GM23338 (cell line): ENCODE data around the gene SERPINH1. TPM values are rescaled to one million over a fixed set of nuclear protein-coding genes. Genes with fewer than 3 reads are reported as not detected.

Experiments
- ATAC-seq: fragments of 200-7000 bp; cut with Tn5 transposase; 3 replicates; pipeline ENCODE4 v1.9.1; 2020
- DNase-seq: peaks from one replicate; pipeline ENCODE4 v3.0.0-alpha.2; 2015; ENCODE audit warnings: low spot score
- H2AFZ ChIP-seq: fragments of 200-600 bp; sonication (generic); 2 replicates; pipeline ENCODE4 v1.8.0; 2016; ENCODE audit warnings: antibody characterized with exemption, mild to moderate bottlenecking, moderate library complexity
- H3F3A ChIP-seq: fragments of 200-600 bp; sonication (generic); replicated peaks from 2 replicates; pipeline ENCODE4 v1.8.0; 2017; ENCODE audit warnings: antibody characterized with exemption, mixed run types, low read depth
- H3K27ac ChIP-seq: fragments of 200-600 bp; sonication (generic); 2 replicates; pipeline ENCODE4 v1.6.1; 2016; ENCODE audit warnings: low read depth
- H3K27me3 ChIP-seq: fragments of 200-600 bp; sonication (generic); 2 replicates; pipeline ENCODE4 v1.8.0; 2016; ENCODE audit warnings: mild to moderate bottlenecking, mixed run types, moderate library complexity; ENCODE audit not compliant: insufficient read depth
- H3K36me3 ChIP-seq: fragments of 200-600 bp; sonication (generic); 2 replicates; pipeline ENCODE4 v1.8.0; 2016; ENCODE audit warnings: mild to moderate bottlenecking; ENCODE audit not compliant: insufficient read depth
- H3K4me1 ChIP-seq: fragments of 200-600 bp; sonication (generic); 2 replicates; pipeline ENCODE4 v1.8.0; 2016; ENCODE audit warnings: mild to moderate bottlenecking, moderate library complexity; ENCODE audit not compliant: insufficient read depth
- H3K4me2 ChIP-seq: fragments of 200-600 bp; sonication (generic); 2 replicates; pipeline ENCODE4 v1.7.1; 2017; ENCODE audit warnings: mixed run types
- H3K4me3 ChIP-seq: fragments of 200-600 bp; sonication (generic); 2 replicates; pipeline ENCODE4 v1.6.1; 2016; ENCODE audit warnings: mixed run types
- H3K79me2 ChIP-seq: fragments of 200-600 bp; sonication (generic); replicated peaks from 2 replicates; pipeline ENCODE4 v1.8.0; 2017; ENCODE audit warnings: mild to moderate bottlenecking; ENCODE audit not compliant: insufficient read depth
- H3K9me2 ChIP-seq: fragments of 200-600 bp; sonication (generic); 2 replicates; pipeline ENCODE4 v1.8.0; 2017; ENCODE audit not compliant: insufficient read depth
- H4K20me1 ChIP-seq: fragments of 200-600 bp; sonication (generic); replicated peaks from 2 replicates; pipeline ENCODE4 v1.8.0; 2017; ENCODE audit warnings: mild to moderate bottlenecking; ENCODE audit not compliant: insufficient read depth
- H3K27ac Mint-ChIP-seq: 2 replicates; pipeline ENCODE4 v1.8.0; 2020; ENCODE audit warnings: inconsistent platforms, mild to moderate bottlenecking, moderate library complexity, mixed read lengths
- H3K27me3 Mint-ChIP-seq: 3 replicates; pipeline ENCODE4 v1.8.0; 2022; ENCODE audit warnings: low read depth, mild to moderate bottlenecking, moderate library complexity, mixed read lengths, inconsistent platforms; ENCODE audit not compliant: insufficient read depth, poor library complexity
- H3K36me3 Mint-ChIP-seq: 3 replicates; pipeline ENCODE4 v1.8.0; 2021; ENCODE audit warnings: low read depth, mild to moderate bottlenecking, inconsistent platforms, moderate library complexity, mixed read lengths
- H3K4me1 Mint-ChIP-seq: 3 replicates; pipeline ENCODE4 v1.8.0; 2020; ENCODE audit warnings: mild to moderate bottlenecking, inconsistent platforms, mixed read lengths
- H3K4me3 Mint-ChIP-seq: 3 replicates; pipeline ENCODE4 v1.8.0; 2021; ENCODE audit warnings: moderate library complexity, mild to moderate bottlenecking, inconsistent platforms, mixed read lengths
- H3K9me3 Mint-ChIP-seq: 3 replicates; pipeline ENCODE4 v1.8.0; 2020; ENCODE audit warnings: moderate library complexity, mild to moderate bottlenecking, inconsistent platforms, mixed read lengths
- CREB1 ChIP-seq: fragments of 250-450 bp; sonication (Bioruptor Pico); IDR thresholded peaks from 2 replicates; pipeline ENCODE4 v1.5.0; 2020; ENCODE audit warnings: low read depth, mild to moderate bottlenecking, moderate library complexity
- NANOG ChIP-seq: IDR thresholded peaks from 2 replicates; pipeline ENCODE4 v1.6.1; 2016; ENCODE audit warnings: antibody characterized with exemption, borderline replicate concordance
- POLR2AphosphoS5 ChIP-seq: IDR thresholded peaks from 2 replicates; pipeline ENCODE4 v1.6.1; 2016; ENCODE audit warnings: antibody characterized with exemption, low read depth
- ZNF114 ChIP-seq: fragments of 250-450 bp; sonication (Bioruptor Pico); IDR thresholded peaks from 2 replicates; pipeline ENCODE4 v1.5.0; 2020; ENCODE audit warnings: mild to moderate bottlenecking, moderate library complexity
- polyA plus RNA-seq: library from polyadenylated mRNA; unstranded; fragments of >200 nt; fragmentation: Nextera tagmentation; extraction: Ambion mirVana; gene quantifications from 2 replicates; pipeline ENCODE4 v1.2.1, GENCODE V29; 2016
- total RNA-seq: library from RNA; depleted of rRNA; stranded (reverse); fragments of >200 nt; shearing (Covaris generic); gene quantifications from 2 replicates; pipeline ENCODE4 v1.2.3, GENCODE V29; 2014
- TF ChIP-seq, protein P1 (sequence below): fragments of 250-450 bp; sonication (Bioruptor Pico); IDR thresholded peaks from 2 replicates; pipeline ENCODE4 v1.5.0; 2020; ENCODE audit warnings: mild to moderate bottlenecking, moderate library complexity
- TF ChIP-seq, protein P2 (sequence below), 2 experiments: fragments of 200-600 bp in 1 of 2; sonication (generic) in 1 of 2; conservative IDR thresholded peaks; 2 replicates each; pipeline versions ENCODE4 v1.5.1 to v1.6.1; 2016 to 2017; ENCODE audit warnings: antibody characterized with exemption in 2 of 2, low read depth in 2 of 2, mild to moderate bottlenecking in 2 of 2, moderate library complexity in 1 of 2
- TF ChIP-seq, protein P3 (sequence below): IDR thresholded peaks from 2 replicates; pipeline ENCODE4 v1.6.1; 2016; ENCODE audit warnings: antibody characterized with exemption

SERPINH1 gene
- total and polyA plus RNA-seq, 2 experiments from 2014 or later = 238 to 1,217 TPM

DNA sequence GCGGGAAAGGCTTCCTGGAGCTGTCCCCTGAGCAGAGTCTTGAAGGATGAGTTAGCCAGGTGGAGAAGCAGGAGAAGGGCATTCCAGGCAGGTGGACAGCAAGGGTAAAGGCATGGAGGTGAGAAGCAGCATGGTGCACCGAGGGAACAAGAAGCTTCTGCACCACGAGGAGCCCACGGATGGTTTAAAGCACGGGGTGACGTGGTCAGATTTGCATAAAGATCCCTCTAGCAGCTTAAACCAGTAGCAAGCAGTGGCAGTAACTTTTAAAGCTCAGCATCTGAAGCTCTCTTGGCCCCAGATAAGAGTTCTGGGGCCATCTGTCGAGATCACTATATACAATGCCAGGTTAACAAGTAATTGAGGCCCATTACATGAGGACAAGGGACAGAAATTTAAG is 36.8 kb downstream of the SERPINH1 start (continued):
- TF ChIP-seq, protein P1, sequence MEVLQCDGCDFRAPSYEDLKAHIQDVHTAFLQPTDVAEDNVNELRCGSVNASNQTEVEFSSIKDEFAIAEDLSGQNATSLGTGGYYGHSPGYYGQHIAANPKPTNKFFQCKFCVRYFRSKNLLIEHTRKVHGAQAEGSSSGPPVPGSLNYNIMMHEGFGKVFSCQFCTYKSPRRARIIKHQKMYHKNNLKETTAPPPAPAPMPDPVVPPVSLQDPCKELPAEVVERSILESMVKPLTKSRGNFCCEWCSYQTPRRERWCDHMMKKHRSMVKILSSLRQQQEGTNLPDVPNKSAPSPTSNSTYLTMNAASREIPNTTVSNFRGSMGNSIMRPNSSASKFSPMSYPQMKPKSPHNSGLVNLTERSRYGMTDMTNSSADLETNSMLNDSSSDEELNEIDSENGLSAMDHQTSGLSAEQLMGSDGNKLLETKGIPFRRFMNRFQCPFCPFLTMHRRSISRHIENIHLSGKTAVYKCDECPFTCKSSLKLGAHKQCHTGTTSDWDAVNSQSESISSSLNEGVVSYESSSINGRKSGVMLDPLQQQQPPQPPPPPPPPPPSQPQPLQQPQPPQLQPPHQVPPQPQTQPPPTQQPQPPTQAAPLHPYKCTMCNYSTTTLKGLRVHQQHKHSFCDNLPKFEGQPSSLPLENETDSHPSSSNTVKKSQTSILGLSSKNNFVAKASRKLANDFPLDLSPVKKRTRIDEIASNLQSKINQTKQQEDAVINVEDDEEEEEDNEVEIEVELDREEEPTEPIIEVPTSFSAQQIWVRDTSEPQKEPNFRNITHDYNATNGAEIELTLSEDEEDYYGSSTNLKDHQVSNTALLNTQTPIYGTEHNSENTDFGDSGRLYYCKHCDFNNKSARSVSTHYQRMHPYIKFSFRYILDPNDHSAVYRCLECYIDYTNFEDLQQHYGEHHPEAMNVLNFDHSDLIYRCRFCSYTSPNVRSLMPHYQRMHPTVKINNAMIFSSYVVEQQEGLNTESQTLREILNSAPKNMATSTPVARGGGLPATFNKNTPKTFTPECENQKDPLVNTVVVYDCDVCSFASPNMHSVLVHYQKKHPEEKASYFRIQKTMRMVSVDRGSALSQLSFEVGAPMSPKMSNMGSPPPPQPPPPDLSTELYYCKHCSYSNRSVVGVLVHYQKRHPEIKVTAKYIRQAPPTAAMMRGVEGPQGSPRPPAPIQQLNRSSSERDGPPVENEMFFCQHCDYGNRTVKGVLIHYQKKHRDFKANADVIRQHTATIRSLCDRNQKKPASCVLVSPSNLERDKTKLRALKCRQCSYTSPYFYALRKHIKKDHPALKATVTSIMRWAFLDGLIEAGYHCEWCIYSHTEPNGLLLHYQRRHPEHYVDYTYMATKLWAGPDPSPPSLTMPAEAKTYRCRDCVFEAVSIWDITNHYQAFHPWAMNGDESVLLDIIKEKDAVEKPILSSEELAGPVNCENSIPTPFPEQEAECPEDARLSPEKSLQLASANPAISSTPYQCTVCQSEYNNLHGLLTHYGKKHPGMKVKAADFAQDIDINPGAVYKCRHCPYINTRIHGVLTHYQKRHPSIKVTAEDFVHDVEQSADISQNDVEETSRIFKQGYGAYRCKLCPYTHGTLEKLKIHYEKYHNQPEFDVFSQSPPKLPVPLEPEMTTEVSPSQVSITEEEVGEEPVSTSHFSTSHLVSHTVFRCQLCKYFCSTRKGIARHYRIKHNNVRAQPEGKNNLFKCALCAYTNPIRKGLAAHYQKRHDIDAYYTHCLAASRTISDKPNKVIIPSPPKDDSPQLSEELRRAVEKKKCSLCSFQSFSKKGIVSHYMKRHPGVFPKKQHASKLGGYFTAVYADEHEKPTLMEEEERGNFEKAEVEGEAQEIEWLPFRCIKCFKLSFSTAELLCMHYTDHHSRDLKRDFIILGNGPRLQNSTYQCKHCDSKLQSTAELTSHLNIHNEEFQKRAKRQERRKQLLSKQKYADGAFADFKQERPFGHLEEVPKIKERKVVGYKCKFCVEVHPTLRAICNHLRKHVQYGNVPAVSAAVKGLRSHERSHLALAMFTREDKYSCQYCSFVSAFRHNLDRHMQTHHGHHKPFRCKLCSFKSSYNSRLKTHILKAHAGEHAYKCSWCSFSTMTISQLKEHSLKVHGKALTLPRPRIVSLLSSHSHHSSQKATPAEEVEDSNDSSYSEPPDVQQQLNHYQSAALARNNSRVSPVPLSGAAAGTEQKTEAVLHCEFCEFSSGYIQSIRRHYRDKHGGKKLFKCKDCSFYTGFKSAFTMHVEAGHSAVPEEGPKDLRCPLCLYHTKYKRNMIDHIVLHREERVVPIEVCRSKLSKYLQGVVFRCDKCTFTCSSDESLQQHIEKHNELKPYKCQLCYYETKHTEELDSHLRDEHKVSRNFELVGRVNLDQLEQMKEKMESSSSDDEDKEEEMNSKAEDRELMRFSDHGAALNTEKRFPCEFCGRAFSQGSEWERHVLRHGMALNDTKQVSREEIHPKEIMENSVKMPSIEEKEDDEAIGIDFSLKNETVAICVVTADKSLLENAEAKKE = no peak
- TF ChIP-seq NANOG (no peak), CREB1 (CRISPR knock-in tag) (no peak)

DNA sequence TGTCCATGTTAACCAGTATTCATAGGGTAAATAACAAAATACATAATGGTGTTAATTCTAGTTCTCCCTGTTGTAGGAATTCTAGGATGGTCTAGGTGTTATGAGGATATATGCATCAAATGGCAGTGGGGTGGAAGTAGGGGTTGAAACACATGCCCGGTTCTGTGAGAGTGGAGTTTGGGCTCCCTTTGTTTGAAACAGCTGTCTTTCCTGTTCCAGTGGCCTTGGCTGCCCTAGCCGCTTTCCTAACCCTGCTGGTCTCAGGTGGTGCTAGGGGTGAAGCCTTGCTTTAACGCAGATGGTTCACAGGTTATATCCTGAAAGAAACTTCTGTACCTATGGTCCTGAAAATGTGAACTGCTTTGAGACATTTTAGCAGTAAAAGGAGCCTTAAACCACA is 38.3 kb downstream of the SERPINH1 start:
- H4K20me1 ChIP-seq = no peaks in the 10 kb centered on the region
- no peaks in the 10 kb centered on the region for H3K4me1 ChIP-seq
- no peak overlapping the region for H3K27ac ChIP-seq
- H3K36me3 ChIP-seq = no peaks in the 10 kb centered on the region
- H3K4me2 ChIP-seq = no peak overlapping the region
- no peak for ATAC-seq
- H2AFZ ChIP-seq = no peak overlapping the region
- no peaks in the 10 kb centered on the region for H3K27me3 ChIP-seq
- H3K9me2 ChIP-seq = no peaks in the 10 kb centered on the region
- H3K4me3 Mint-ChIP-seq = no peak overlapping the region
- no peaks in the 10 kb centered on the region for H3K36me3 Mint-ChIP-seq
- peaks cover 35% of the 10 kb centered on the region for H3K4me1 Mint-ChIP-seq
- H3K4me3 ChIP-seq = no peak overlapping the region
- no peak overlapping the region for H3K27ac Mint-ChIP-seq
- DNase-seq = no peak
- H3F3A ChIP-seq = no peaks in the 10 kb centered on the region
- peaks cover 15% of the 10 kb centered on the region for H3K27me3 Mint-ChIP-seq
- H3K79me2 ChIP-seq = no peaks in the 10 kb centered on the region
- no peaks in the 10 kb centered on the region for H3K9me3 Mint-ChIP-seq
- TF ChIP-seq, protein P2, sequence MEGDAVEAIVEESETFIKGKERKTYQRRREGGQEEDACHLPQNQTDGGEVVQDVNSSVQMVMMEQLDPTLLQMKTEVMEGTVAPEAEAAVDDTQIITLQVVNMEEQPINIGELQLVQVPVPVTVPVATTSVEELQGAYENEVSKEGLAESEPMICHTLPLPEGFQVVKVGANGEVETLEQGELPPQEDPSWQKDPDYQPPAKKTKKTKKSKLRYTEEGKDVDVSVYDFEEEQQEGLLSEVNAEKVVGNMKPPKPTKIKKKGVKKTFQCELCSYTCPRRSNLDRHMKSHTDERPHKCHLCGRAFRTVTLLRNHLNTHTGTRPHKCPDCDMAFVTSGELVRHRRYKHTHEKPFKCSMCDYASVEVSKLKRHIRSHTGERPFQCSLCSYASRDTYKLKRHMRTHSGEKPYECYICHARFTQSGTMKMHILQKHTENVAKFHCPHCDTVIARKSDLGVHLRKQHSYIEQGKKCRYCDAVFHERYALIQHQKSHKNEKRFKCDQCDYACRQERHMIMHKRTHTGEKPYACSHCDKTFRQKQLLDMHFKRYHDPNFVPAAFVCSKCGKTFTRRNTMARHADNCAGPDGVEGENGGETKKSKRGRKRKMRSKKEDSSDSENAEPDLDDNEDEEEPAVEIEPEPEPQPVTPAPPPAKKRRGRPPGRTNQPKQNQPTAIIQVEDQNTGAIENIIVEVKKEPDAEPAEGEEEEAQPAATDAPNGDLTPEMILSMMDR (conservative IDR thresholded peaks at IDR 0.05; ENCODE audit: low read depth in 2 of 2) = no peak
- no peak for TF ChIP-seq ZNF114
- no peak for TF ChIP-seq CREB1 (CRISPR knock-in tag)
- TF ChIP-seq POLR2AphosphoS5 = no peak
- TF ChIP-seq, protein P1 = no peak
- TF ChIP-seq, protein P3, sequence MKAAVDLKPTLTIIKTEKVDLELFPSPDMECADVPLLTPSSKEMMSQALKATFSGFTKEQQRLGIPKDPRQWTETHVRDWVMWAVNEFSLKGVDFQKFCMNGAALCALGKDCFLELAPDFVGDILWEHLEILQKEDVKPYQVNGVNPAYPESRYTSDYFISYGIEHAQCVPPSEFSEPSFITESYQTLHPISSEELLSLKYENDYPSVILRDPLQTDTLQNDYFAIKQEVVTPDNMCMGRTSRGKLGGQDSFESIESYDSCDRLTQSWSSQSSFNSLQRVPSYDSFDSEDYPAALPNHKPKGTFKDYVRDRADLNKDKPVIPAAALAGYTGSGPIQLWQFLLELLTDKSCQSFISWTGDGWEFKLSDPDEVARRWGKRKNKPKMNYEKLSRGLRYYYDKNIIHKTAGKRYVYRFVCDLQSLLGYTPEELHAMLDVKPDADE = no peak
